ENCODE measurements around the gene FAM170B.

FAM170B gene

GRCh38 chr10:49133706-49134248 lies at the start of gene FAM170B:
Gene FAM170B (minus strand): TSS chr10:49134021. CDS start chr10:49133918, 103 bp downstream.
- DNase-seq (ENCODE audit: low read depth in 4 of 4, low spot score in 1 of 4) = no peak

GRCh38 chr10:49182776-49183175 lies 49.0 kb upstream of the FAM170B start:
- DNase-seq (ENCODE audit: low read depth in 4 of 4, low spot score in 1 of 4) = no peak

- DNase-seq (ENCODE audit: low read depth in 4 of 4, low spot score in 1 of 4) = no peak
Measured at GRCh38 chr10:49180444-49180860, 46.6 kb upstream of the FAM170B start.

- no peak for DNase-seq (ENCODE audit: low read depth in 4 of 4, low spot score in 1 of 4)
Measured at GRCh38 chr10:49179699-49180443, 46.0 kb upstream of the FAM170B start.

- no peak for DNase-seq (ENCODE audit: low read depth in 4 of 4, low spot score in 1 of 4)
Measured at GRCh38 chr10:49178489-49179471, 45.0 kb upstream of the FAM170B start.

GRCh38 chr10:49177391-49178355 lies 43.9 kb upstream of the FAM170B start:
- DNase-seq (ENCODE audit: low read depth in 4 of 4, low spot score in 1 of 4) = peak in 1 of 4 experiments; percentile 62

GRCh38 chr10:49176310-49177268 lies 42.8 kb upstream of the FAM170B start:
- no peak for DNase-seq (ENCODE audit: low read depth in 4 of 4, low spot score in 1 of 4)

GRCh38 chr10:49175587-49176309 lies 41.9 kb upstream of the FAM170B start:
- no peak for DNase-seq (ENCODE audit: low read depth in 4 of 4, low spot score in 1 of 4)

- no peak for DNase-seq (ENCODE audit: low read depth in 4 of 4, low spot score in 1 of 4)
Measured at GRCh38 chr10:49174926-49175500, 41.2 kb upstream of the FAM170B start.

GRCh38 chr10:49174261-49174925 lies 40.6 kb upstream of the FAM170B start:
- no peak for DNase-seq (ENCODE audit: low read depth in 4 of 4, low spot score in 1 of 4)

- no peak for DNase-seq (ENCODE audit: low read depth in 4 of 4, low spot score in 1 of 4)
Measured at GRCh38 chr10:49173853-49174252, 40.0 kb upstream of the FAM170B start.

GRCh38 chr10:49173201-49173772 lies 39.5 kb upstream of the FAM170B start:
- no peak for DNase-seq (ENCODE audit: low read depth in 4 of 4, low spot score in 1 of 4)

- no peak for DNase-seq (ENCODE audit: low read depth in 4 of 4, low spot score in 1 of 4)
Measured at GRCh38 chr10:49172777-49173132, 38.9 kb upstream of the FAM170B start.

- no peak for DNase-seq (ENCODE audit: low read depth in 4 of 4, low spot score in 1 of 4)
Measured at GRCh38 chr10:49172061-49172776, 38.4 kb upstream of the FAM170B start.

GRCh38 chr10:49171326-49172060 lies 37.7 kb upstream of the FAM170B start:
- no peak for DNase-seq (ENCODE audit: low read depth in 4 of 4, low spot score in 1 of 4)

- no peak for DNase-seq (ENCODE audit: low read depth in 4 of 4, low spot score in 1 of 4)
Measured at GRCh38 chr10:49170632-49171325, 37.0 kb upstream of the FAM170B start.
